GM12875 (cell line): ENCODE results near the gene SAMD7.

ENCODE experiments used
- H3K4me3 ChIP-seq: one replicate; pipeline ENCODE4 v1.5.1; 2011; ENCODE audit warnings: low read depth, low read length, control low read depth
- TF ChIP-seq, protein P1 (sequence below): IDR thresholded peaks from 2 replicates; pipeline ENCODE4 v1.5.1; 2011; ENCODE audit warnings: low read depth, mild to moderate bottlenecking, control low read depth, inconsistent platforms, low read length, moderate library complexity, borderline replicate concordance; ENCODE audit not compliant: insufficient read depth

The SAMD7 gene, protein sequence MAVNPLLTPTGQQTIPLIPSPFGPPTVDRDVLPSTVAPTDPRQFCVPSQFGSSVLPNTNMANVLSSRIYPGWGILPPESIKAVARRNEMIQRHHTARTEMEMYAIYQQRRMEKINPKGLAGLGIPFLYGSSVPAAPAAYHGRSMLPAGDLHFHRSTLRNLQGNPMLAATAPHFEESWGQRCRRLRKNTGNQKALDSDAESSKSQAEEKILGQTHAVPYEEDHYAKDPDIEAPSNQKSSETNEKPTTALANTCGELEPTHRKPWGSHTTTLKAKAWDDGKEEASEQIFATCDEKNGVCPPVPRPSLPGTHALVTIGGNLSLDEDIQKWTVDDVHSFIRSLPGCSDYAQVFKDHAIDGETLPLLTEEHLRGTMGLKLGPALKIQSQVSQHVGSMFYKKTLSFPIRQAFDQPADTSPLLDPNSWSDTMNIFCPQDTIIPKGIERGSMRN

DNA sequence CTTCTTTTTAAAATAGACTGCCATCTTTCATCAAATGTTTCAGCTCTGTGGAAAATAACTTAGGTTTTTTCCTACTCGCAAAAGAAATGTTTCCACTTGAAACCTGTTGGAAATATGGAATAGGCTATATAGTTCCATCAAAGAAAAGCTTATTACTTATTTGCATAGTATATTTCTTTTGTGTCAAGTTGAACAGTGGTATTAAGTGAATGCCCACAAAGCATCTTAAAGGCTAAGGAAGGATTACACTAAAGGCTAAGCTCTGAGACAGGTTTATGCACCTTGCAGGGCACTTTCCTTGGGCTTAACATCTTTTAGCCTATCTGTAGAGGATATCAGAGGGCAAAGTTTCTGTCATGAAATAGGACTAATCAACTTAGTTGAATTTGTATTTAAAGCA, at the start of gene SAMD7:
Gene SAMD7, plus strand, starts transcription at position 301 of the 400 bp plus-strand sequence. CDS start 7,927 bp downstream, outside the sequence.
- no peak within 1 kb of the TSS for H3K4me3 ChIP-seq
- TF ChIP-seq, protein P1, sequence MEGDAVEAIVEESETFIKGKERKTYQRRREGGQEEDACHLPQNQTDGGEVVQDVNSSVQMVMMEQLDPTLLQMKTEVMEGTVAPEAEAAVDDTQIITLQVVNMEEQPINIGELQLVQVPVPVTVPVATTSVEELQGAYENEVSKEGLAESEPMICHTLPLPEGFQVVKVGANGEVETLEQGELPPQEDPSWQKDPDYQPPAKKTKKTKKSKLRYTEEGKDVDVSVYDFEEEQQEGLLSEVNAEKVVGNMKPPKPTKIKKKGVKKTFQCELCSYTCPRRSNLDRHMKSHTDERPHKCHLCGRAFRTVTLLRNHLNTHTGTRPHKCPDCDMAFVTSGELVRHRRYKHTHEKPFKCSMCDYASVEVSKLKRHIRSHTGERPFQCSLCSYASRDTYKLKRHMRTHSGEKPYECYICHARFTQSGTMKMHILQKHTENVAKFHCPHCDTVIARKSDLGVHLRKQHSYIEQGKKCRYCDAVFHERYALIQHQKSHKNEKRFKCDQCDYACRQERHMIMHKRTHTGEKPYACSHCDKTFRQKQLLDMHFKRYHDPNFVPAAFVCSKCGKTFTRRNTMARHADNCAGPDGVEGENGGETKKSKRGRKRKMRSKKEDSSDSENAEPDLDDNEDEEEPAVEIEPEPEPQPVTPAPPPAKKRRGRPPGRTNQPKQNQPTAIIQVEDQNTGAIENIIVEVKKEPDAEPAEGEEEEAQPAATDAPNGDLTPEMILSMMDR, result no peak

DNA sequence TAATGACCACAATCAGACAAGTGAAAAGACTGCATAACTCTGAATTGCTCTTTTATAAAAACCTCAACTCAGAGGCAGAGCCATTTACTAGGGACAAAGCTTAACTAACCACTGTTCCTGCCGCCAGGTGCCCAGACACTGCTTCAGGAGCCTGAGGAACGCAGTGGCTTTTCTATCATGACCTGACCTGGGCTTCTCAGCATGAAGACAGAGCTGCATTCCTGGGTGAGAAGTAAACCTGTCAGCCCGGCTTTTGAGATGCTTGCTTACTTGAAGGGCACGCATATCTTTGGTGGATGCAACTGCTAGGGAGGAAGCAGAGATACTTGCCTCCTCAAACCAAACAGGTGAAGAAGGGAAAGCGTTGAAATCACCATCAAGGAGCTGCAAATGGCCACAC, 49.5 kb upstream of the SAMD7 start:
- no peak overlapping the region for H3K4me3 ChIP-seq
- TF ChIP-seq, protein P1, result no peak

DNA sequence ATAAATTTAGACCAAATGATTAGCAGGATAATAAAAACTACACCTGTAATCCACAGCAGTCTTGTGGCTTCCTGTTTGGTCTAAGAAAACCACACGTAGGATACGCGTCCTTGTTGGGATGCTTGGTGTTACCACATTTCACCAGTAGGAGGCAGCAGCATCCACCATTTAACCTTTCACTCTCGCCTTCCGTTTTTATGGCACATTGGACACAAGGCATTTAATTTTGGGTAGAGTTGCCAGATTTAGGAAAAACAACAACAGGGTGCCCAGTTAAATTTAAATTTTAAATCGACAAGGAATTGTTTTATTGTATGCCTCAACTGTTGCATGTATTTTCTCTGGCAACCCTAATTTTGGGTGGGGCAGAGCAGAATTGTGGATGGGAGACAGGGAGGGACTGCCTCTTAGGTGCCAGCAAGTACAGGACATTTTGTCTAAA, 47.9 kb upstream of the SAMD7 start:
- TF ChIP-seq, protein P1, result peak; percentile 80
- H3K4me3 ChIP-seq, result no peak overlapping the region

DNA sequence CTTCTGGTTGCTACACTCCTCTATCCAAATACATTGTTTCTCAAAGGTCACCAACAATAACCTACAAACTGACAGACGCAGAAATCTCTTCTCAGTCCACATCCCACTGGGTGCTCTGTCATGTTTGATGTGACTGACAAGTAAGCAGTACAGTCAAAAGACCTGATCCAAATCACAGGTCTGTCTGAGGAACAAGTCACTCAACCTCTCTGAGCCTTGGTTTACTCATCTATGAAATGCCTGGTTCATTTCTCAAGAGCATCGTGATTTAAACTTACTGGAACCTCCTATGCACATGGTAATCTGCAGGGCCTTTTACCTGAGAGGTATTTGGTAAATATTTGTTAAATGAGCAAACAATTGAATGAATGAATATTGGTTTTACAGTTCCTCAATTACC, 47.1 kb upstream of the SAMD7 start:
- H3K4me3 ChIP-seq, result no peak overlapping the region

DNA sequence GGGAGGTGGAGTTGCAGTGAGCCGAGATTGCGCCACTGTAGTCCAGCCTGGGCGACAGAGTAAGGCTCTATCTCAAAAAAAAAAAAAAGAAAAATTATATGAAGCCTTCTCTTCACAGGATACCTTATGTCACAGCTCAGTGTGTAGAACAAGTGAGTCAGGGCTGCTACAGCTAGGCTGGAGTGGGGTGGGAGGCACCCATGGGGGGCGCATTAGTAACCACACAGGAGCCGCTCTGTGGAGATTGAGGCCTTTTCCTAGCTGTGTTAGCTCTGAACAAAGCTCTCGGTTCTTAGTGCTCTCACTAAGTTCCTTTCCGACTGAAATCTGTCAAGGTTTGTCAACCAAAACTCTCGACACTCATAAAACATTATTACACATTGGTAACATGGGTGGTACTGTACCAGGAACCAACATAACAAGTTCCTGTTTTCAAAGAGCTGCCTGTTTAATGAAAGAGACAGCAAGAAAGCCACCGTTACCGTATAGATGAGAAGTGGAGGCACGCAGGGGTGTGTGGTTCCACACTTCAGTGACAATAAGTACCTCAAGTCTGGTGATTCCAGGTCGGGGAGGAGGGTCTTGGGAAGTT, 46.1 kb upstream of the SAMD7 start:
- TF ChIP-seq, protein P1, result no peak
- H3K4me3 ChIP-seq, result no peak overlapping the region

More for the DNA sequence above, 47.1 kb upstream of the SAMD7 start:
- TF ChIP-seq, protein P1, result no peak

DNA sequence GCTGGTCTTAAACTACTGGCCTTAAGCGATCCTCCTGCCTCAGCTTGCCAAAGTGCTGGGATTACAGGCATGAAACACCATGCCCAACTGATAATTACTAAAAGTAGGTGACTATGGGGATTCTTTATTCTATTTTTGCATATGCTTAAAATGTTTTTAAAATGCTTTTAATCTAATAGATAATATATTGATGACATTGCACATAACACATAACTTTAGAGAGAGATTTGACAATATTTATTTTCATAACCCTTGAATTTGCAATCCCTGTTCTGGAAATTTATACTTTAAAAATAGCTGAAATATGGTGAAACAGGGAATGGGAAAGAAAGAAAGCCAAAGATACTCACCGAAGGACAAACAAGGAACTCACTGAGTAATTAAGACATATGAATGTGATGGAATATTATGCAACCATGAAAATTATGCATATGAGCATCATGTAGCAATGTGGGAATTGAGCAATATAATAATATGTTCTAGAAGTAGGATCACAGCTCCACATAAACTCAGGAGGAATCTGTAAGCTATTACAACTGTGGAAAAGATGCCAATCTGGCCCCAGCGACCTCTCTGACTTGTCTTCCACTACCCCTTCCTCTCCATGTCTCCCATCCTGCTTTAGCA, 43.7 kb upstream of the SAMD7 start:
- TF ChIP-seq, protein P1, result no peak
- no peak overlapping the region for H3K4me3 ChIP-seq
